ENCODE data around the gene DUSP16.
"Not testable (repeated sequence)": the region's sequence is repeated elsewhere in the genome, so short reads cannot be mapped to it uniquely, and the experiment has no call there.

The DUSP16 gene

DNA sequence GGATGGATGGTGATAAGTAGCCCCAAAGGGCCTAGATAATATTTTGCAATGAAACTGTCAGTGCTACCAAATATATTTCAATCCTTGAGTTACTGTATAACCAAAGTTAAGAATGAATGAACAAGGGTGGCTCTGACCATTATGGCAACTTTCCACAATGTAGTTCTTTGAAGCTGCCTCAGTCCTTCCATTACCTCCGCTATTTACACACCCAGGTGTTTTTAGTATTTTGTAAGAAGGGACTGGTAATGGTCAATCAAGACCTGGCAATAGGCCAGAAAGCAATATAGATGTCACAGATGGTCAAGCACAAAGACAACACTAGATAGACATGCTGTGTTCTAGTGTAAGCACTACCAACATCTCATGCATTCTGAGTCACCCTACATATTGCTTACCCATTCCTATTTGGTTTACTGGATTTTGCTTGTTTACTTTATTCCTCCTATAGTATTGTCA, 16.3 kb downstream of the DUSP16 start:
- DNase-seq (ENCODE audit: low spot score) = peak; percentile 84

DNA sequence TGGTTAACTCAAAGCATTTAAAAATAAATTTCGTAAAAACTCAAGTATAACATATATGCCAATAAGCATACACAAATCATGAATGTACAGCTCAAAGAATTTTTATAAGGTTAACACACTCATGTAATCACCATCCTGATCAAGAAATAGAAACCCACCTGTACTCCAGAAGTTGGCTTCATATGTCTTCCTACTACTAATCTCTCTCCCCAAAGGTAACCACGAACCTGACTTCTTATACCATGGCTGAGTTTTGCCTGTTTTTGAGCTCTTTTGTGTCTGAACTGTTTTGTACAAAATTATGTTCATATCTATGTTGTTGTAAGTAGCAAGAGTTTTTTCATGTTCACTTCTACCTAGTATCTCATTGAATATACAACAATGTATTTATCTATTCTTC, 18.7 kb downstream of the DUSP16 start:
- DNase-seq (ENCODE audit: low spot score) = no peak

DNA sequence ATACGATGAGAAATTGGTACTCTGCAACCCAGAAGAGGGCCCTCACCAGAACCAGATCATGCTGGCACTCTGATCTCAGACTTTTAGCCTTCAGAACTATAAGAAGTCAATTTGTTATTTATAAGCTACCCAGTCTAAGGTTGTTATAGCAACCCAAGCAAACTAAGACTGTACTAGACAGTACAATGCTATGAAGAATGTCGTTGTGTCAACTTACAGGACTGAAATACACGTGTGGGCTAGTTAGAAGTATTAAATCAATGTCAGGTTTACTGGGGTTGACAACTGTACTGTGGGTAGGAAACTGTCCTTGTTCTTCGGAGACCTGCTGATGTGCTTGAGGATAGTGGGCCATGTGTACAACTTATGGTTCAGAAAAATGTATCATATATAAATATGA, 19.7 kb downstream of the DUSP16 start:
- DNase-seq (ENCODE audit: low spot score) = no peak

DNA sequence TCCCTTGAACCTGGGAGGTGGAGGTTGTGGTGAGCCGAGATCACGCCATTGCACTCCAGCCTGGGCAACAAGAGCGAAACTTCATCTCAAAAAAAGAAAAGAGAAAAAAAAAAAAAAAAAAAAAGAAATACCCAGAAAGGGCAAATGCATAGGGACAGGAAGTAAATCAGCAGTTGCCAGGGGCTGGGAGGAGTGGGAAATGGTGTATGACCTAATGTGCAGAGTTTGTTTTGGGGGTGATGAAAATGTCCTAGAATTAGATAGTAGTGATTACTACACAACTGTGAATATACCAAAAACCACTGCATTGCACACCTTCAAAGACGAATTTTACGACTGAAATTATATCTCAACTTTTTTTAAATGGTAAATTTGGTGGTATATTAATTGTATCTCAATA, 20.4 kb downstream of the DUSP16 start:
- DNase-seq (ENCODE audit: low spot score) = no peak

DNA sequence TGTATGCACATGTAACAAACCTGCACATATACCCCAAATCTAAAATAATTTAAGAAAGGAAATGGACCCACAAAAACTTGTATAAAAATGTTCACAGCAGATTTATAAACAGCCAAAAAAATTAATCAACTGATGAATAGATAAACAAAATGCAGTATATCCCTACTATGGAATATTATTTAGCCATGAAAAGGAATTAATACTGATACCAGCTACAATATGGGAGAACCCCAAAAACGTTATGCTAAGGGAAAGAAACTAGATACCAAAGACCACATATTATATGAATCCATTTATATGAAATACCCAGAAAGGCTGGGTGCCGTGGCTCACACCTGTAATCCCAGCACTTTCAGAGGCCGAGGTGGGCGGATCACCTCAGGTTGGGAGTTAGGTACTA, 20.9 kb downstream of the DUSP16 start:
- DNase-seq (ENCODE audit: low spot score) = no peak

DNA sequence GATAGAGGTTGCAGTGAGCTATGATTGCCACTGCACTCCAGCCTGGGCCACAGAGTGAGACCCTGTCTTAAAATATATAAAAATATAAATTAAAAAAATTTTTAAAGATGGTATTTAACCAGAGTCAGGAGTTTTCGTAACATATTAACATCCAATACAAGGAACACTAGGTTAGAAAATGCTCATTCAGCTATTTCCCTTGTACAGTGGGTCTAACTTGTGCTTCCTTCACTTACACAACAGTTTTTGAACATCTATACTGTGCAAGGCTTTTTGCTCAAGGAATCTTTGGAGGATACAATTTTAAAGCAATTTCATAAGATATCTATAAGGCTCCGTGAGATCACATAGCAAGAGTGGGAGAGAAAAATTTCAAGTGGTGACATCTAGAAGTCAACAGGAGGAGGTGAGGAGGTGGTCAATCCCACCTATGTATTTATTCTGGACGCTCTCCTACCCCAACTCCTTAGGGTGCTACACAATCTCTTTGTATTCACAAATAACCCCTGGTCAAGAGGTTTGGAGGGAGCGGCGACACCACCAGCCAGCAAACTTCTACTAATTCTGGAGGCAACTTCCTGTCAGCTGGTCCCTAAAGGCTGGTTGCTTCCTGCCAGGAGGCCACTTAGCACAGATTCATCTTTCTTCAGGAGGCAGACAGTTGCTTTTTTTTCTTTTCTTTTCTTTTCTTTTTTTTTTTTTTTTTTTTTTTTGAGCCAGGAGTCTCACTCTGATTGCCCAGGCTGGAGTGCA, 22.2 kb downstream of the DUSP16 start:
- no peak for DNase-seq (ENCODE audit: low spot score)

DNA sequence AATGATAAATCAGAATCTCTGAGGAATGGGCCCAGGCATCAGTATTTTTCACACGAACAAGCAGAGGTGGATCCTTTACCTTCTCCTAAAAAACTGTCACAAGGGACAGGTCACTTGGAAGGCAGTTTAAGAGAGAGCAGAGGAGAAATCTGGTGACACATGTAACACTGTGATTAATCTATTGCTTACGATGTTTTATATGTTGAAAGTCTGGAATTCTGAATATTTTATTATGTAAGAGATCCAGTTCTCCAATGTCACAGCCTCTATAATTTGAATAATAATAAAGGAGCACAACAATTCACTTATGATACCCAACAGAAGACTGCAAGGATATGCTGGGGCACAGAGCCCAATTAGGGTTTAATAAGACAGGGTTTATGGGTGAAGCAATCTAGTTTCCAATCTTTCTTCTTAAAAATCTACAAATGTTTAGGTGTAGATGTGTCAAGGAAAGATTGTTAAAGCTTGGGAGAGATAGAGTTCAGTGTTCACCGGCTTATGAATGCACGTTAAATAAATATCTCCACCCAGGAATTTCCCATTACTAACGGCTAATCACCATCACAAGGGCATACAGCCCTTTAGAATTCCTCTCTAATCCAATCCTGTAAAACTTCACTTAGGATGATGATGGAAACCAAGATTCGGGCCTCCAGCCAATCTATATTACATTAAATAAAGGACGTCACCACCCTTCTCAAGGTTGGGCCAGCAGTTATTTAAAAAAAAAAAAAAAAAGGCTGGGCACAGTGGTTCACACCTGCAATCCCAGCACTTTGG, 23.4 kb downstream of the DUSP16 start:
- DNase-seq (ENCODE audit: low spot score) = peak; percentile 91

DNA sequence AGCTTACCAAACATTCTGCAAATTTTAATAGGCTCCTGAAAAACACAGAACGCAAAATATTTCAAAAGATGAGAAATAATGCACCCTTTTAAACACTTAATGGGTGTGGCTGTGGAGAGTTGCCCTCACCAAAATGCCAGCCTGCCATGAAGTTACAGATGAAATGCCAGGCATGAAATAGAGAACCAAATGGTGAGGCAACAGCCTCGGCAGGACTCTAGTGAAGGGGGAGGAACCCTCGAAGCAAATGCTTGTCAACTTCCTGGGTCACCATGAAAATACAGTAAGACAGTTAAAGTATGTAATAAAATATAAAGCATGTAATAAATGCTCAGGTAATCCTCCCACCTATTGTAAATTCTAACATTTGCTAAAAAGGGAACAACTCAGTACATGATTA, 24.1 kb downstream of the DUSP16 start:
- DNase-seq (ENCODE audit: low spot score) = peak; percentile 30

DNA sequence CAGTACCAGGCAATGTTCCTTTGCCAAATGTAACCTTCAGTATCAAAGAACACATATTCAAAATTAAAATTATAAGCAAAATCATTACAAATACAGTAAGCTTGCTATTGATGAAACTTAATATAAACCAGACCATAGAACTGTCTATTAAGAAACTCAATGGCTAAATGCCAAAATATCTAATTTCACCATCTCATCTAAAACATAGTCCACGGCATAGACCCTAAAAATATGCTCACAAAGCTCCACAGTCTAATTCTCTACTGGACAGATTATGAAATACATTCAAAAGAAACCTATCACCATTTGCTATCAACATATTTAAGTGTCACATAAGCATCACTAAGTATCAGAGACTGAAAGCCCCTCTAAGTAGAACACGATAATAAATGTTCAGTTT, 25.2 kb downstream of the DUSP16 start:
- no peak for DNase-seq (ENCODE audit: low spot score)

DNA sequence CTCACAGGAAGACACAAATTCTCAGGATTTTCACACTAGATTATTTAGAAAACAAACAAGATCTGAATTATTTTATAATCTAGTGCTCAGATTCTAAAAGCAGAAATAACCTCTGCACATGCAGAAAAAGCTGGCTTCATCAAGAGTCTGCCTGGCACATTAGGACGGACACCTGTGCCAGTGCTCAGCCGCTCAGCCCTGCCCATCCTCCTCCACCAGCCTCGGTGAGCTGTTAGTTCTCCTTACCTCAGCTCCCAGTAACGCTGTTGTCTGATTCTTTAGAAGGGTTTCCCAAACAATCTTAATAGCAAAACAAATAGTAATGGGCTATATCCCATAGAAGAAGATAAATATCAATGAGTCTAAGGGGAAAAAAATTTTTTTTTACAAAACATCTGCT, 27.7 kb downstream of the DUSP16 start:
- no peak for DNase-seq (ENCODE audit: low spot score)

DNA sequence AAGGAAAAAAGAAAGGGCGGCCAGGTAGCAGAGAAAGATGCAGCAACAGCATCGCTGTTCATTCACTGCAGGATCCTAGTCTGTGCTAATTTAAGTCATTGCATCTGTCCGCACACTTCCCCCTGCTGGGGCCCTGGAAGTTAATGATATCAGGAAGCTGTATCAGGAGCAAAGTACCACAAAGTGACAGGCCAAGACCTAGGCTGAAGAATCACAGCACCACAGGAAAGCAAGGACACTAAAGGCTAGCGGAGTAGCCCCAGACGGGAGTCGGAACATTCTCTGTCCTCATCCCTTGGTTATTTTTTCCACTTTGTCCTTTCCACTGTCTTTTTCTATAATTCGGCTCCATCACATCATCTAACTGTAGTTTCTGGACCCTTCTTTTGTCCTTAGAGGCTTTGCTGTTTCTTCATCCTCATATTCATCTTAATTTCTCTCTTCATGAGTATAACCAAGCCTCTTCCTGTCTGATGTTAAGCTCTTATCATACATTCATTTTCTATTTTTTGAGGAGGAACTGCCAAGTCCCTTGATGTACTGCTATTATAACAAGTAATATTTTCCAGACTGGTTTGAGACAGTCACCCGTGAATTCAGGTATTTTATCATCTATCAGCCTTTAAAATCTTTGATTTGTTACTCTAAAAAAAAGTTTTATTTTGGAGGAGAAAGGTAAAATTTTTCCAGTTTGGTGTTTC, 28.3 kb downstream of the DUSP16 start:
- no peak for DNase-seq (ENCODE audit: low spot score)

DNA sequence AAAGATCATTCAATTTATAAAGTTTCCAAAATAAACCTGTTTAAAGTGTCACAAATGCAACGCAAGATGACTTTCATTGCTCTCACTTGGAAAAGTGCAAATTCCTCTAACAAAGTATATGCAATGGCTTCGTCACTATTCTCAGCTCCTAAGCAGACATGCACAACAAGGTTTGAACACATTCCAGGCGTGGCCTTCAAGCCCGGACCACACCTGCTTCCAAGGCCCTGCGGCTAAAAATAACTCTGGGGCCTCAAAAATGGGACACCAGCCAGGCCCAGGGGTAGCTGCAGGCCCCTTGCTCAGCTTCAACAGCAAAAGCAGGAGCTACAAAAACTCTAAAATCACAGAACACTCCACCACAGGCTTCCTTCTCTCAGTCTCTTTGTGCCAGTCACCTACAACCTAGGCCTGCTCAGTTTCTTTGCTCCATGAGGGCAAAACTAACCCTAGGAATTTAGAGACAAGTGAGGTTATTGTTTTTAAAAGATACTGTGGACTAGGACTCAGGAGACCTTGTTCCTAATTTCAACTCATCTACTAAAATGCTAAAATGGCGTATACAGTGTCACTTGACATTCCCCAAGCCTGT, 29.3 kb downstream of the DUSP16 start:
- DNase-seq (ENCODE audit: low spot score) = peak; percentile 92

DNA sequence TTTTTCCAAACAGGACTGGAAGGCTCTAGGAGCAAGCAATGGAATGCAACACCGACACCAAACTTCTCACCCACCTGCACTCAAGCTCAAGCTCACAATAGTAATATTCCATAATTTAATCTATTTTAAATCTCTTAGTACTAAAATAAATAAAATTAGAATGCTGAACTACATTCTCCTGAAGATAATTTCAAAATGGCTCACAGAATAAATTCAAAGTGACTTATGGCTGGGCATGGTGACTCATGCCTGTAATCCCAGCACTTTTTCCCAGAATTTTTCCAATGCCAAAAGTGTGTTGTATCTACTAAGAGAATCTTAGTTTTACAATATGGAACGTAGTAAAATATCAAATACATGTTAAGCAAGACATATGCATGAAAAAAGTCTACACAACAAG, 31.5 kb downstream of the DUSP16 start:
- DNase-seq (ENCODE audit: low spot score) = no peak

DNA sequence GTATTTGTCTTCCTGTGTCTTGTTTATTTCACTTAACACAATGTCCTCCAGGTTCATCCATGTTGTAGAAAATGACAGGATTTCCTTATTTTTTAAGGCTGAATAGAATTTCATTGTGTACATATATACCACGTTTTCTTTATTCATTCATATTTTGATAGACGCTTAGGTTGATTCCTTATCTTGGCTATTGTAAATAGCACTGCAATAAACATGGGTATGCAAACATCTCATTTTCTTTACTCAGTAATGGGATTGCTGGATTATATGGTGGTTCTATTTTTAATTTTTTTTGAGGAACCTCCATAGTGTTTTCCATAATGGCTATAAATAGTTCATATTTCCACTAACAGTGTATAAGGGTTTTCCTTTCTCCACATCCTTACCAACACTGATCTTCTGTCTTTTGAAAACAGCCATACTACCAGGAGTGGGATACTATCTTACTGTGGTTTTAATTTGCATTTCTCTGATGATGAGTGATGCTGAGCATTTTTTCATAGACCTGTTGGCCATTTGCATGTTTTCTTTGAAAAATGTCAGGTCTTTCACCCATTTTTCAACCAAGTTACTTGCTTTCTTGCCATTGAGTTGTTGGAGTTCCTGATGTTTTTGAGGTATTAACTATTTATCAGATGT, 32.8 kb downstream of the DUSP16 start:
- DNase-seq (ENCODE audit: low spot score) = no peak

DNA sequence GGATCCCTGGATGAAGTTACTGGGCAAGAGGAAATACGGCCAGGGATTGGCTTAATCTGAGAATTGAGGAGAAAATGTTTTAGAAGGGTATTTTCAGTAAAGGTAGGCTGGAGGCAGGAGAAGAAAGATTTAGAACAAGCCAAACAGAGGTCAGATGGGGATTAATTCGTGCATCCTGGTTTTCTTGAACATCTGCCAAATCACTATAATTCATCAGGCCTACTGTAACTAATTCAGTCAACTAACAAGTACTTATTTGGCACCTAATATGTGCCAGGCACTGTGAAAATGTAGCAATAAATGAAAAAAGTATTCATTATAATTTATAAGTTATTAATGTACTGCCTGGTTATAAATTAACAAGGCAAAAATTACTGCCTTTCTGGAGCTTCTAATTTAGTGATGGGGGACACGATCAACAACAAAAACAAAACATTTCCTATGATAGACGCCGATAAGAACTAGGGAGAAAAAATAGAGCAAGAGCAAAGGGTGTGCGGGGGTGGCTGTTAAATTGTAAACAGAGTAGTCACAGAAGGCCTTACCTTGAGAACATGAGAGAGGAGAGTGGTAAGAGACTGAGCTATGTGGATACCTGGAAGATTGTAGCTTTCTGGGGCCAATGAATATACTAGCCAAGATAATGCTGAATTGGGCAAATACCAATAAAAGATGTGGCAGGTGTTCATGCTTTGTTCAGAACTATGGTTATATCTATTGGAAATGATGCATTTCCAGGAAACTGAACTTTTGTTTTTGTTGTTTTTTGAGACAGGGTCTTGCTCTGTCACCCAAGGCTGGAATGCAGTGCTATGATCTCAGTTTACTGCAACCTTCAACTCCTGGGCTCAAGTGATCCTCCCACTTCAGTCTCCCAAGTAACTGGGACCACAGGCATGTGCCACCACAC, 34.0 kb downstream of the DUSP16 start:
- no peak for DNase-seq (ENCODE audit: low spot score)

DNA sequence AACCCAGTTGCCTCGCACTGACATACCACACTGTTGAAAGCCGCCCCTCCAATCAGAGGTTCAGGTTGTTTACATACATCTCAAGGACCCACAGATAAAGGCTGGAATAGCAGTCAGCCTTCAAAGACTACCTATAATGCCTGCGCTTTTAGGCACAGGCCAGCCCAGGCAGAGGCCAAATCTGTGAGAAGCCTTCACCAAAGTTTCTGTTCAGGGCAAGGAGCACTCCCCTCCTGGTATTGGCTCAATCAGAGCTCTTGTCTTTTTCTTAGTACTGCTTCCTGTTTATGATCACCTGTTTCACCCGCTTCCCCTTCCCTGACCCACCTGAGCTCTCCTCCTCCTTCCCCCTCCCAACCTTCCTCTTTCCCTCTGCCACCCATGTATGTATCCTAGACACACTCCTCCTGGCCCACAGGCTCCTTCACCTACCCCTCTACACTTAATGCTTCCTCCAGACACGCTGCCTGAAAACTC, 34.8 kb downstream of the DUSP16 start:
- DNase-seq (ENCODE audit: low spot score) = no peak

DNA sequence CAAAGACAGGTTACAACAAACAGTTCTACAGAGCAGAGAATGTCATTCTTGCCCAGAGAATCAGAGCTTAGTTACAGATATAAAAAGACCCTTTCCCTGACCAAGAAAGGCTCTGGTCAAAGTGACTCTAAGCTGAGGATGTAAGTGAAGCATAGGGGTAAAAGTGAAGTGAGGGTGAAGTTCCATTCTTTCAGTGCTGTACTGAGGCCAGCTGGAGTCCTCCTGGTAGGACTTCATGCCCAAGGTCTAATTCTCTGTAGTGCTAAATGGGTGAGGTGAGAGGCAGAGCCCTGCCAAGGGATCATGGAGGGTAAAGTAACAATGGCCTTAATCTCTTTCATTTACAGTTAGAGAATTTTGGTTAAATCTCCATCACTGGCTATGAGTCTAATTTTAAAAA, 38.5 kb downstream of the DUSP16 start:
- no peak for DNase-seq (ENCODE audit: low spot score)

DNA sequence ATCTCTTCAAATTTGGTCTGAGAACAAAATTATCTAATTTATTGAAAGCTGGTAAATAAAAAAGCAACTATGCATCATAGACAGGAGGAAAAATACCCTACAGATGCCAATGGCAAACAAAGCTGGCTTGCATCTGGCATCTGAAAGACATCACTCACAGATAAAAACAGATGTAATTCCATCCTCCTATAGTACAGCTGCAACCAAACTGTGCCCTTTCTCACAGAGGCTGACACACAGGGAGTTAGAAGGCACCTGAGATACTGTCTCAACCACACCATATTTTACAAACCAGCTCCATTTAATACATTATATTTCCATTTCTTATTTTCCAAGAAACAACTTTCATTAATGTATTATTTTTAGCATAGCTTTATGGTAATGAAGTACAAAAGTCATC, 39.4 kb downstream of the DUSP16 start:
- DNase-seq (ENCODE audit: low spot score) = no peak

DNA sequence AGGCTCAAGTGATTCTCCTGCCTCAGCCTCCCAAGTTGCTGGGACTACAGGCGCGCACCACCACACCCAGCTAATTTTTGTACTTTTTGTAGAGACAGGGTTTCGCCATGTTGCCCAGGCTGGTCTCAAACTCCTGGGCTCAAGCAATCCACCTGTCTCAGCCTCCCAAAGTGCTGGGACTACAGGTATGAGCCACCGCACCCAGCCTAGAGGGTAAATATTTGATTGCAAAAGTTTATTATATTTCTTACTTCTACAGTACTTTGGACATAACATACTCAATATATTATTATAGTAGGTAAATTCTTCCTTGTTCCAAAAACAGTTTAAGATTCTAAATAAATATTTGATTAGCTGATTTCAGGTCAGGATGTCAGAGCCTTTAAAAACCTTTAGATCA, 40.0 kb downstream of the DUSP16 start:
- DNase-seq (ENCODE audit: low spot score) = not testable (repeated sequence)

DNA sequence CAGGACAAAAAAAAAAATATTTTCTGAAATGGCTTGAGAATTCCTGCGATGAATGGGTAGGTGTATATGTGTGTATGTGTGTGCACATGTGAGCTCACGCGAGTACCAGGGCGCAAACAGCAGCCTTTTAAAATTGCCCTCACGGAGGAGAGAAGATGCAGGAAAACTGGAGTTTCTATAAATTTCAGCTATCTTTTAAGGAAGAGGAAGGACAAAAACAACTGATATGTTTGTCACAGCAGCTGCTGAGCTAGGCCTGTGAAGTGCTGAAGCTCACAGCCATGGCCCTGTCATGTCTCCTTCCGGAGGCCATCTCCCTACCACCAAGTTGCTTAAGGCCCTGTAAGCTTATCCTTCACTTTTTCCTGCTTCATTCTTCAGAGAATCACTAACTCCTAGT, 40.8 kb downstream of the DUSP16 start:
- no peak for DNase-seq (ENCODE audit: low spot score)

DNA sequence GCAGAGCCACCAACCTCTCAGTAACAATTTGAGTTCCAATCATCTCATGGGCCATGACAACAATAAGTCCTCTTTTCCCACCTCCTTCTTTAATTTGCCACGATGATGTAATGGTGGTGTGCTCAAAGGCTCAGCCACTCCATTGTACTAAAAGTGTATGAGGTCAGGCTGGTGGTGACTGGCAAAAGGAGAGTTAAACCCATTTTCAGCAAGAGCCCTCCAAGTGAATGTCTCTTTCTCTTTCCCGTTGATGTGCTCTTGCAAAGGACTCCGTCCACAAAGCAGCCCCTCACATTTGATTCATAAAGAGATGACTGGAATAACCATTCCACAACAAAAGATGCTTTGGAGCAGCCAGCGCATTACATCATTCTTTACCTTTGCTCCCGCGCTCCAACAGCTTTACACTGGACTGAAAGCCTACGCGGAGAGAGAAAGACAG, 41.6 kb downstream of the DUSP16 start:
- DNase-seq (ENCODE audit: low spot score) = no peak

Data from LoVo (cell line).